ENCODE data around the gene FOCAD.

The FOCAD gene

DNA sequence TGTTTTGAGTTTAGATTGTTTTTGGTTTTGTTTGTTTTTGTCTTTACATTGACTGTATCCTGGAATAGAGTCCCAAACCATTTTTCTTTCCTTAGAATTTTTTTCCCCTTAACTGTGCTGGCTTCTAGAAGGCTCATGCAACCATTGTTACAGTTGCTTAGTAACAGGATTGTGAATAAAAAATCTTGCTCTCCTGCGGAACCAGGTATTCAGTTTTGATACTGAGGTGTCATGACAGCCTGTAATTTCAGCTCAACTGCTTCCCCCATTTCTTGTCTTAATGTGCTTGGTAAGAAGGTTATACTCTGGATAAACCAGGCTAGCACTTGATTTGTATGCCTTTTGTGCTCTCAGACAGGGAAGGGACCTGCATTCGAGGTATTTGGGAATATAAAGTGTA lies 42.1 kb downstream of the FOCAD start:
- H3K27ac ChIP-seq (ENCODE audit: insufficient read depth, low read length, poor library complexity, severe bottlenecking), result no peak overlapping the region
- DNase-seq, result no peak
- H3K4me3 ChIP-seq (ENCODE audit: insufficient read depth, low read depth, low read length, poor library complexity, severe bottlenecking), result no peak overlapping the region
- no peaks in the 10 kb centered on the region for H3K4me1 ChIP-seq (ENCODE audit: control insufficient read depth, insufficient read depth, low read length, poor library complexity, severe bottlenecking)
- peaks cover 10% of the 10 kb centered on the region for H3K36me3 ChIP-seq (ENCODE audit: control insufficient read depth, insufficient read depth, low read length)
- no peaks in the 10 kb centered on the region for H3K9me3 ChIP-seq (ENCODE audit: control insufficient read depth, low read length)
- no peaks in the 10 kb centered on the region for H3K27me3 ChIP-seq (replicated peaks; ENCODE audit: control insufficient read depth, insufficient read depth, low read length, poor library complexity, severe bottlenecking)

DNA sequence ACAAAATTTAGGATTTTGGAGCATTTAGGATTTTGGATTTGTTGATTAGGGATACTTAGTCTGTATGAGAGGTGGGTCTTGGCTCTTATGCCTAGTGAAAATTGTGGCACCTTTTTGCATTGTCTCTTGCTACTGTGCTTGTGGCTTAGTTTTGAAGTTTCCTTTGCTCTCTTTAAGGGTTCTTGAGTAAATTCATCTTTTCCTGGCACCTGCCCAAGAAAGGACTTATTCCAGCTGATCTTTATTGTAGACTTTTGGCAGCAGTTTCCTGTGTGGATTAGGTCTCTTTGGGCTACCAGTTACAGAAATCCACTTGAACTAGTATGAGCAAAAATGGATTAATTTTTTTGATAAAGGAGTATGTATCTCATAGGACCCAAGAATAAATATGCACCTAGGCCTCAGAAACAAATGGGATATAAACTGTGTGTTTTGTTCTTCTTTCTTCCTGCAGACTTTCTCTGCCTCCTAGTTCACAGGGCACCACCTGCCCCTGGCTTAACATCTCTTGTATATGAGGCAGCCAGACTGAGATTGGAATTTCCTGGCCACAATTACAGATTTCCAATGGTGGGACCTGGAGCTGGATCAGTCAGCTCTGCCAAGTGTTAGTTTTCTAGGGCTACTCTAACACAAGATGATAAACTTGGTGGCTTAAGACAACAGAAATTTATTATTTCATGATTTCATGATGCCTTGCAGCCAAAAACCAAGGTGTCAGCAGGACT lies 44.6 kb downstream of the FOCAD start:
- Histone ChIP-seq H3K36me3 (ENCODE audit: control insufficient read depth, insufficient read depth, low read length) (peaks cover 4% of the 10 kb centered on the region), H3K4me3 (ENCODE audit: insufficient read depth, low read depth, low read length, poor library complexity, severe bottlenecking) (no peak overlapping the region), H3K9me3 (ENCODE audit: control insufficient read depth, low read length) (no peaks in the 10 kb centered on the region), H3K4me1 (ENCODE audit: control insufficient read depth, insufficient read depth, low read length, poor library complexity, severe bottlenecking) (no peaks in the 10 kb centered on the region), H3K27me3 (replicated peaks; ENCODE audit: control insufficient read depth, insufficient read depth, low read length, poor library complexity, severe bottlenecking) (no peaks in the 10 kb centered on the region), H3K27ac (ENCODE audit: insufficient read depth, low read length, poor library complexity, severe bottlenecking) (no peak overlapping the region)
- DNase-seq, result no peak

DNA sequence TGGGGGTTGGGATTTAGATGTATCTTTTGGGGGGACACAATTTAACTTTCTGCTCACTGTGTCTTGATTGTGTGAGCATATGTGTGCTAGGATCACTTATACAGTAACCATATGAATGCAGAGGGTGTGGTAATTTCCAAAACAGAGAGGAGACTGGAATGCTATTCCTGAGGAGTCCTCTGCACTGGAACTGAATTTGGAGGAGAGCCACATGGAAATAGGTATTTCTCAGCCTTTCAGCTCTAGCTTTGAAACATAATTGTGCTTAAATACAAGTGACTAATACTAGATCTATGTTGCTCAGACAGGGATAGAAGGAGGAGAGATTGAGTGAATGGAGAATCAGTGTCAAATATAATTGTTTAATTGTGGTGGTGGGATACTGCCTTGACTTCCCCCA lies 45.5 kb downstream of the FOCAD start:
- DNase-seq, result no peak
- Histone ChIP-seq H3K27me3 (replicated peaks; ENCODE audit: control insufficient read depth, insufficient read depth, low read length, poor library complexity, severe bottlenecking) (no peaks in the 10 kb centered on the region), H3K36me3 (ENCODE audit: control insufficient read depth, insufficient read depth, low read length) (peaks cover 4% of the 10 kb centered on the region), H3K4me3 (ENCODE audit: insufficient read depth, low read depth, low read length, poor library complexity, severe bottlenecking) (no peak overlapping the region), H3K4me1 (ENCODE audit: control insufficient read depth, insufficient read depth, low read length, poor library complexity, severe bottlenecking) (no peaks in the 10 kb centered on the region), H3K27ac (ENCODE audit: insufficient read depth, low read length, poor library complexity, severe bottlenecking) (no peak overlapping the region), H3K9me3 (ENCODE audit: control insufficient read depth, low read length) (no peaks in the 10 kb centered on the region)

- Histone ChIP-seq H3K9me3 (ENCODE audit: control insufficient read depth, low read length) (no peaks in the 10 kb centered on the region), H3K36me3 (ENCODE audit: control insufficient read depth, insufficient read depth, low read length) (peaks cover 4% of the 10 kb centered on the region), H3K4me1 (ENCODE audit: control insufficient read depth, insufficient read depth, low read length, poor library complexity, severe bottlenecking) (no peaks in the 10 kb centered on the region), H3K27ac (ENCODE audit: insufficient read depth, low read length, poor library complexity, severe bottlenecking) (no peak overlapping the region), H3K27me3 (replicated peaks; ENCODE audit: control insufficient read depth, insufficient read depth, low read length, poor library complexity, severe bottlenecking) (no peaks in the 10 kb centered on the region), H3K4me3 (ENCODE audit: insufficient read depth, low read depth, low read length, poor library complexity, severe bottlenecking) (no peak overlapping the region)
- DNase-seq, result no peak
These were observed 48.1 kb downstream of the FOCAD start for GRCh38 chr9:20732118-20732517.

DNA sequence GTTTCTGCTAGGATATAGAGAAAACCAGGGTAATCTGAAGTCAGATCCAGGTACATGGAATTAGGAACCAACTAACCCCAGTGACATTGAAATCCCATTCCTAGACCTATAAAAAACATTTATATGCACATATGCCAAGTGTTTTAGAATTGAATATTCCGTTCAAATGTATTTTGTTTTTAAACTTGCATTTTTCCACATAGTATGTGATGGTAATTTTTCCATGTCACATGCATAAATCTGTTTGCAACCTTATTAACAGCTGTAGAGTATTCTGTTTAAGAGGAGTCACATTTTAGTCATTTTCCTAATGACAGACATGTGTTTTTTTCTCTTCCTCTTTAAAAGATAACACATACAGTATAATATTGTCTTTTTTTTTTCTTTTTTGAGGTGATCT lies 50.2 kb downstream of the FOCAD start:
- Histone ChIP-seq H3K27ac (ENCODE audit: insufficient read depth, low read length, poor library complexity, severe bottlenecking) (no peak overlapping the region), H3K4me3 (ENCODE audit: insufficient read depth, low read depth, low read length, poor library complexity, severe bottlenecking) (no peak overlapping the region), H3K36me3 (ENCODE audit: control insufficient read depth, insufficient read depth, low read length) (peaks cover 4% of the 10 kb centered on the region), H3K4me1 (ENCODE audit: control insufficient read depth, insufficient read depth, low read length, poor library complexity, severe bottlenecking) (no peaks in the 10 kb centered on the region), H3K27me3 (replicated peaks; ENCODE audit: control insufficient read depth, insufficient read depth, low read length, poor library complexity, severe bottlenecking) (no peaks in the 10 kb centered on the region), H3K9me3 (ENCODE audit: control insufficient read depth, low read length) (no peaks in the 10 kb centered on the region)
- DNase-seq, result no peak

DNA sequence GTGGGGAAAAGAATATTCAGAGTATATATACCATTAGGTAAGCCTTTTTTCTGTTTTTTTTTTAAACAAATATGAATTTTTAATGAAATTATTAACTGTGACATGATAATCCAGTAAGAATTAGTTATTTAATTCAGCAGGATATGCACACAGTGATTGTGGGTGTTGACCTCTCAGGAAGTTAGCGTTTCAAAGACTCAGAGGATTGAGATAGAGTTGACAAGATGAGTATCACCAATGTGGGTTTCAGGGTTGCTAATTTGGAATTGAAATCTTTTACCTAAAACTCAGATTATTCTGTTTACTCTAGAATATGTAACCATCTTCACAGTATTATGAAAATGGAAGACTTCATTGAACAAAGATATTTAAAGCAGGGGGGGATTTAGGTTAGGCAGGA lies 56.2 kb downstream of the FOCAD start:
- Histone ChIP-seq H3K36me3 (ENCODE audit: control insufficient read depth, insufficient read depth, low read length) (no peaks in the 10 kb centered on the region), H3K27me3 (replicated peaks; ENCODE audit: control insufficient read depth, insufficient read depth, low read length, poor library complexity, severe bottlenecking) (no peaks in the 10 kb centered on the region), H3K27ac (ENCODE audit: insufficient read depth, low read length, poor library complexity, severe bottlenecking) (no peak overlapping the region), H3K4me1 (ENCODE audit: control insufficient read depth, insufficient read depth, low read length, poor library complexity, severe bottlenecking) (no peaks in the 10 kb centered on the region), H3K4me3 (ENCODE audit: insufficient read depth, low read depth, low read length, poor library complexity, severe bottlenecking) (no peak overlapping the region), H3K9me3 (ENCODE audit: control insufficient read depth, low read length) (no peaks in the 10 kb centered on the region)
- no peak for DNase-seq

- Histone ChIP-seq H3K4me1 (ENCODE audit: control insufficient read depth, insufficient read depth, low read length, poor library complexity, severe bottlenecking) (no peaks in the 10 kb centered on the region), H3K4me3 (ENCODE audit: insufficient read depth, low read depth, low read length, poor library complexity, severe bottlenecking) (no peak overlapping the region), H3K27ac (ENCODE audit: insufficient read depth, low read length, poor library complexity, severe bottlenecking) (no peak overlapping the region), H3K9me3 (ENCODE audit: control insufficient read depth, low read length) (no peaks in the 10 kb centered on the region), H3K36me3 (ENCODE audit: control insufficient read depth, insufficient read depth, low read length) (no peaks in the 10 kb centered on the region), H3K27me3 (replicated peaks; ENCODE audit: control insufficient read depth, insufficient read depth, low read length, poor library complexity, severe bottlenecking) (no peaks in the 10 kb centered on the region)
- DNase-seq, result no peak
These were observed 57.0 kb downstream of the FOCAD start for GRCh38 chr9:20740929-20741582.

DNA sequence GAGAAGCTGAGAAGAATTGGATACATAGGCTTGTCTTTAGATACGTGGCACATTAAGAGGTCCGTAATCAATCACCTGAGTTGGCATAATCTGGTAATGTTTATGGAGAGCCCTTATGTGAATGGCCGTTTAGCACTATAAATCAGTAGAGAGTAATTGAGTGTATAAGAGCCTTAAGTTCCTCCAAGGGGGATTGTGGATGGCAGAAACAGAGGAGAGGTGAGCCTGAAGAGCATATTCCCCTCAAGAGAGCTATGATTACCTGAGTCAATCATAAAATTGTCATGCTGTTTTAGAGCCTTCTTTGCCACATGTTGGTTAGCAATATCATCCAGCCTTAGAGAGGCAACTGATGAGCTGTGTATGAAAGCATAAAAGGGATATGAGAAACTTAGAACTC lies 58.8 kb downstream of the FOCAD start:
- Histone ChIP-seq H3K9me3 (ENCODE audit: control insufficient read depth, low read length) (no peaks in the 10 kb centered on the region), H3K27ac (ENCODE audit: insufficient read depth, low read length, poor library complexity, severe bottlenecking) (no peak overlapping the region), H3K27me3 (replicated peaks; ENCODE audit: control insufficient read depth, insufficient read depth, low read length, poor library complexity, severe bottlenecking) (no peaks in the 10 kb centered on the region), H3K4me1 (ENCODE audit: control insufficient read depth, insufficient read depth, low read length, poor library complexity, severe bottlenecking) (no peaks in the 10 kb centered on the region), H3K4me3 (ENCODE audit: insufficient read depth, low read depth, low read length, poor library complexity, severe bottlenecking) (no peak overlapping the region), H3K36me3 (ENCODE audit: control insufficient read depth, insufficient read depth, low read length) (no peaks in the 10 kb centered on the region)
- no peak for DNase-seq

GRCh38 chr9:20744036-20744630 lies 60.1 kb downstream of the FOCAD start:
- DNase-seq, result no peak
- H3K27ac ChIP-seq (ENCODE audit: insufficient read depth, low read length, poor library complexity, severe bottlenecking), result no peak overlapping the region
- H3K4me1 ChIP-seq (ENCODE audit: control insufficient read depth, insufficient read depth, low read length, poor library complexity, severe bottlenecking), result no peaks in the 10 kb centered on the region
- no peaks in the 10 kb centered on the region for H3K36me3 ChIP-seq (ENCODE audit: control insufficient read depth, insufficient read depth, low read length)
- no peak overlapping the region for H3K4me3 ChIP-seq (ENCODE audit: insufficient read depth, low read depth, low read length, poor library complexity, severe bottlenecking)
- no peaks in the 10 kb centered on the region for H3K9me3 ChIP-seq (ENCODE audit: control insufficient read depth, low read length)
- H3K27me3 ChIP-seq (replicated peaks; ENCODE audit: control insufficient read depth, insufficient read depth, low read length, poor library complexity, severe bottlenecking), result no peaks in the 10 kb centered on the region

GRCh38 chr9:20746967-20747366 lies 62.9 kb downstream of the FOCAD start:
- Histone ChIP-seq H3K36me3 (ENCODE audit: control insufficient read depth, insufficient read depth, low read length) (no peaks in the 10 kb centered on the region), H3K4me1 (ENCODE audit: control insufficient read depth, insufficient read depth, low read length, poor library complexity, severe bottlenecking) (no peaks in the 10 kb centered on the region), H3K9me3 (ENCODE audit: control insufficient read depth, low read length) (no peaks in the 10 kb centered on the region), H3K27me3 (replicated peaks; ENCODE audit: control insufficient read depth, insufficient read depth, low read length, poor library complexity, severe bottlenecking) (no peaks in the 10 kb centered on the region), H3K27ac (ENCODE audit: insufficient read depth, low read length, poor library complexity, severe bottlenecking) (no peak overlapping the region), H3K4me3 (ENCODE audit: insufficient read depth, low read depth, low read length, poor library complexity, severe bottlenecking) (no peak overlapping the region)
- DNase-seq, result no peak

All from effector memory CD4-positive, alpha-beta T cell (primary cell).